GM12878 (cell line): ENCODE measurements around the gene IBSP.

Source experiments
- EP300 ChIP-seq, 2 experiments: fragments of 150-350 bp in 1 of 2; IDR thresholded peaks; 2 replicates each; pipeline ENCODE4 v1.6.1; 2011 to 2012; ENCODE audit warnings: low read depth in 2 of 2, low read length in 2 of 2, borderline replicate concordance in 1 of 2, improper control_type of control experiment in 1 of 2, inconsistent platforms in 1 of 2; ENCODE audit not compliant: control insufficient read depth in 1 of 2
- EZH2 ChIP-seq: IDR thresholded peaks from 2 replicates; pipeline ENCODE4 v1.6.1; 2012; ENCODE audit warnings: low read depth, mild to moderate bottlenecking, control low read depth, inconsistent platforms, low read length, borderline replicate concordance; ENCODE audit not compliant: control insufficient read depth
- HDAC6 ChIP-seq: fragments of 200-600 bp; sonication (generic); IDR thresholded peaks from one replicate; pipeline ENCODE4 v1.8.0; 2017; ENCODE audit warnings: antibody characterized with exemption; ENCODE audit not compliant: unreplicated experiment
- KAT2A ChIP-seq: conservative IDR thresholded peaks from 2 replicates; pipeline ENCODE4 v1.6.1; 2011; ENCODE audit warnings: low read depth, low read length; ENCODE audit not compliant: control insufficient read depth
- POLR2A ChIP-seq: IDR thresholded peaks from 2 replicates; pipeline ENCODE4 v1.6.1; 2011; ENCODE audit warnings: low read depth, mild to moderate bottlenecking, low read length
- POLR2AphosphoS5 ChIP-seq: IDR thresholded peaks from 2 replicates; pipeline ENCODE4 v1.6.1; 2011; ENCODE audit warnings: mild to moderate bottlenecking, low read length, inconsistent platforms
- TF ChIP-seq, protein P1 (sequence below), 3 experiments: IDR thresholded peaks in 2 of 3; conservative IDR thresholded peaks in 1 of 3; 2 replicates each; pipeline ENCODE4 v1.5.1; 2011; ENCODE audit warnings: low read depth in 3 of 3, low read length in 3 of 3, mild to moderate bottlenecking in 3 of 3, control low read depth in 2 of 3, moderate library complexity in 2 of 3, inconsistent platforms in 1 of 3, mixed read lengths in 1 of 3; ENCODE audit not compliant: control insufficient read depth in 2 of 3, insufficient read depth in 1 of 3; ENCODE audit errors: extremely low read depth in 1 of 3

GRCh38 chr4:87857789-87858188 is 58.4 kb downstream of the IBSP start:
- no peak for TF ChIP-seq EP300 (IDR thresholded peaks at IDR 0.05; ENCODE audit: borderline replicate concordance in 1 of 2, control insufficient read depth in 1 of 2, low read depth in 2 of 2, low read length in 2 of 2)
- TF ChIP-seq POLR2A, result no peak
- no peak for TF ChIP-seq KAT2A
- TF ChIP-seq, protein P1, sequence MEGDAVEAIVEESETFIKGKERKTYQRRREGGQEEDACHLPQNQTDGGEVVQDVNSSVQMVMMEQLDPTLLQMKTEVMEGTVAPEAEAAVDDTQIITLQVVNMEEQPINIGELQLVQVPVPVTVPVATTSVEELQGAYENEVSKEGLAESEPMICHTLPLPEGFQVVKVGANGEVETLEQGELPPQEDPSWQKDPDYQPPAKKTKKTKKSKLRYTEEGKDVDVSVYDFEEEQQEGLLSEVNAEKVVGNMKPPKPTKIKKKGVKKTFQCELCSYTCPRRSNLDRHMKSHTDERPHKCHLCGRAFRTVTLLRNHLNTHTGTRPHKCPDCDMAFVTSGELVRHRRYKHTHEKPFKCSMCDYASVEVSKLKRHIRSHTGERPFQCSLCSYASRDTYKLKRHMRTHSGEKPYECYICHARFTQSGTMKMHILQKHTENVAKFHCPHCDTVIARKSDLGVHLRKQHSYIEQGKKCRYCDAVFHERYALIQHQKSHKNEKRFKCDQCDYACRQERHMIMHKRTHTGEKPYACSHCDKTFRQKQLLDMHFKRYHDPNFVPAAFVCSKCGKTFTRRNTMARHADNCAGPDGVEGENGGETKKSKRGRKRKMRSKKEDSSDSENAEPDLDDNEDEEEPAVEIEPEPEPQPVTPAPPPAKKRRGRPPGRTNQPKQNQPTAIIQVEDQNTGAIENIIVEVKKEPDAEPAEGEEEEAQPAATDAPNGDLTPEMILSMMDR (IDR thresholded peaks at IDR 0.05 in 2 of 3, conservative IDR thresholded peaks at IDR 0.05 in 1 of 3; ENCODE audit: control insufficient read depth in 2 of 3, extremely low read depth in 1 of 3, insufficient read depth in 1 of 3, low read depth in 3 of 3, low read length in 3 of 3), result no peak
- no peak for TF ChIP-seq POLR2AphosphoS5
- no peak for TF ChIP-seq EZH2
- TF ChIP-seq HDAC6, result no peak
